Measurements from ENCODE around the gene EGFR. TPM values are rescaled to one million over a fixed set of nuclear protein-coding genes. Genes with fewer than 3 reads are reported as not detected.

EGFR gene
- total RNA-seq, result not detected

DNA sequence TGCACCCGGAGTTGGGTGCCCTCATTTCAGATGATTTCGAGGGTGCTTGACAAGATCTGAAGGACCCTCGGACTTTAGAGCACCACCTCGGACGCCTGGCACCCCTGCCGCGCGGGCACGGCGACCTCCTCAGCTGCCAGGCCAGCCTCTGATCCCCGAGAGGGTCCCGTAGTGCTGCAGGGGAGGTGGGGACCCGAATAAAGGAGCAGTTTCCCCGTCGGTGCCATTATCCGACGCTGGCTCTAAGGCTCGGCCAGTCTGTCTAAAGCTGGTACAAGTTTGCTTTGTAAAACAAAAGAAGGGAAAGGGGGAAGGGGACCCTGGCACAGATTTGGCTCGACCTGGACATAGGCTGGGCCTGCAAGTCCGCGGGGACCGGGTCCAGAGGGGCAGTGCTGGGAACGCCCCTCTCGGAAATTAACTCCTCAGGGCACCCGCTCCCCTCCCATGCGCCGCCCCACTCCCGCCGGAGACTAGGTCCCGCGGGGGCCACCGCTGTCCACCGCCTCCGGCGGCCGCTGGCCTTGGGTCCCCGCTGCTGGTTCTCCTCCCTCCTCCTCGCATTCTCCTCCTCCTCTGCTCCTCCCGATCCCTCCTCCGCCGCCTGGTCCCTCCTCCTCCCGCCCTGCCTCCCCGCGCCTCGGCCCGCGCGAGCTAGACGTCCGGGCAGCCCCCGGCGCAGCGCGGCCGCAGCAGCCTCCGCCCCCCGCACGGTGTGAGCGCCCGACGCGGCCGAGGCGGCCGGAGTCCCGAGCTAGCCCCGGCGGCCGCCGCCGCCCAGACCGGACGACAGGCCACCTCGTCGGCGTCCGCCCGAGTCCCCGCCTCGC is at the start of gene EGFR:
Gene EGFR, plus strand, starts transcription at position 657 of the 830 bp plus-strand sequence. CDS start 261 bp downstream, outside the sequence.
- intact Hi-C loops (cut with micrococcal nuclease), result no loop called here
- no peak within 1 kb of the TSS for H3K4me3 Mint-ChIP-seq
- no peaks in the 10 kb centered on the region for H3K9me3 Mint-ChIP-seq
- ChIA-PET CTCF (no interaction called here), POLR2A (no interaction called here)
- H3K27ac Mint-ChIP-seq, result no peak within 1 kb of the TSS
- DNase-seq, result no peak
- no peaks in the 10 kb centered on the region for H3K4me1 Mint-ChIP-seq (ENCODE audit: low read depth)
- no peaks in the 10 kb centered on the region for H3K36me3 Mint-ChIP-seq
- H3K27me3 Mint-ChIP-seq, result peaks cover 47% of the 10 kb centered on the region

DNA sequence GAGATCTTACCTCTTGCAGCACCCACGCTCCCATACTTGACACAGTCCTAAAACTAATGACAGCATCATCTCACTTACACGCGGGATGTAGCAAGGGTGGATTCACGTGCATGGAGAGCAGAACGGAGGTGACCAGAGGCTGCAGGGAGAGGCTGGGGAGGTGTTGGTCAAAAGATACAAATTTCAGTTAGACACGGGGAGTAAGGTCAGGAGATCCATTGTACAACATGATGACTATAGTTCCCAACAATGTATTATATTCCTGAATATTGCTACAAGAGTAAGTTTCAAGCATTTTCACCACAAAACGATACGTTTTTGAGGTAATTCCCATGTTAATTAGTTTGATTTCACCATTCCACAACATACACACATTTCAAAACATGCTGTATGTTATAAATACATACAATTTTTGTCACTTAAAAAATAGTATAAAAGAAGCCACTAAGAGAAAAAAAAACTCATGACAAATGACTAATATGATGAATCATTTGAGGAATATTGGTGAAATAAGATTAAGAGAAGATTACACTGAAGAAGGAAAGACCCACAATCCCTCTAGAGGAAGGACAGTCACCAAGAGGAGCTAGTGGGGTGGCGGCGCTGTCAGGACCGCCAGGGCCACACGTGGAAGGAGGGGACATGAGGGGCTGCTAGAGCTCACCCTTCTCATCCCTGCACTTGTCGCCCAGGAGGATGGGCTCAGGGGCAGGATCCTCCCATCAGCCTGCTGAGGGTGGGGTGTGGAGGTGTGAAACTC is 49.4 kb upstream of the EGFR start:
- H3K9me3 Mint-ChIP-seq, result peaks cover 6% of the 10 kb centered on the region
- no peaks in the 10 kb centered on the region for H3K4me1 Mint-ChIP-seq (ENCODE audit: low read depth)
- no peak for DNase-seq
- no peaks in the 10 kb centered on the region for H3K36me3 Mint-ChIP-seq
- POLR2A ChIA-PET, result no interaction called here
- CTCF ChIA-PET, result no interaction called here
- intact Hi-C loops (cut with micrococcal nuclease), result no loop called here
- H3K27ac Mint-ChIP-seq, result no peak overlapping the region
- peaks cover 14% of the 10 kb centered on the region for H3K27me3 Mint-ChIP-seq
- H3K4me3 Mint-ChIP-seq, result no peak overlapping the region

- POLR2A ChIA-PET, result no interaction called here
- H3K4me3 Mint-ChIP-seq, result no peak overlapping the region
- DNase-seq, result no peak
- peaks cover 8% of the 10 kb centered on the region for H3K27me3 Mint-ChIP-seq
- intact Hi-C loops (cut with micrococcal nuclease), result no loop called here
- no peaks in the 10 kb centered on the region for H3K4me1 Mint-ChIP-seq (ENCODE audit: low read depth)
- CTCF ChIA-PET, result no interaction called here
- H3K36me3 Mint-ChIP-seq, result no peaks in the 10 kb centered on the region
- peaks cover 6% of the 10 kb centered on the region for H3K9me3 Mint-ChIP-seq
- H3K27ac Mint-ChIP-seq, result no peak overlapping the region
Measured at GRCh38 chr7:54972733-54973294, 46.0 kb upstream of the EGFR start.

DNA sequence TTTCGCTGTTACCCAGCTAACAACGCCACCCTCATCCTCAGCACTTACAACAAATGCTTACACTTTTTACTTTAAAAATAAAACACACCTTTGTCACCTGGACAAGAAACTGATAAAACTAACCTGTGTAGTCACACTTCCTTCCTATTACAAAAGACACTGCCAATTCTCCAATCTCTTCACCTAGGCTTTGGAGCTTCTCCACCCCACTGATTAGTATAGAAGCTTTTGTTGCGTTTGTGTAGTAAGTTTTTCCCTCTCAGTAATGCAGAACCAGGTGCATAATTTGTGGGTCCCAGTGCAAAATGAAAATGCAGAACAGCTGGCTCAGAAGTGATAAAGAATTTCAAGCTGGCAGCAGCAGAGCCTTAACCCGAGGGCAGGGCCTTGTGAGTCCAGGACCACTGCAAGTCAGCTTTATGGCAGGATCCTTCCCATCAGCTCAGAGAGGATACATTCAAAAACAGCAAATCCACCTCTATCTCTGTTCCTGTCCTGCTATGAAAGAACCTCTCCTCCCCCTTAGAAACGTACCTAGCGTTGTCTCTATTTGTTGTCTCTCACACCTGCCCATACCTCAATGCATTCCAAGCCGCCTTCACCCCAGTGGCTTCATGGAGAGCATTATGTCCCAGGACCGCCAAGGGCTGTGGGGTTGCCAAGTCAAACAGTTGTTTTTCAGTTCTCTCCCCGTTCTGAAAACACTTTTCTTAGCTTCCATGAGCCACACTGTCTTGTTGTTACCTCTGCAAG is 40.3 kb upstream of the EGFR start:
- no peak for DNase-seq
- no peak overlapping the region for H3K27ac Mint-ChIP-seq
- H3K9me3 Mint-ChIP-seq, result no peaks in the 10 kb centered on the region
- no peaks in the 10 kb centered on the region for H3K36me3 Mint-ChIP-seq
- CTCF ChIA-PET, result no interaction called here
- H3K27me3 Mint-ChIP-seq, result peaks cover 4% of the 10 kb centered on the region
- no peaks in the 10 kb centered on the region for H3K4me1 Mint-ChIP-seq (ENCODE audit: low read depth)
- intact Hi-C loops (cut with micrococcal nuclease), result no loop called here
- H3K4me3 Mint-ChIP-seq, result no peak overlapping the region
- POLR2A ChIA-PET, result no interaction called here

DNA sequence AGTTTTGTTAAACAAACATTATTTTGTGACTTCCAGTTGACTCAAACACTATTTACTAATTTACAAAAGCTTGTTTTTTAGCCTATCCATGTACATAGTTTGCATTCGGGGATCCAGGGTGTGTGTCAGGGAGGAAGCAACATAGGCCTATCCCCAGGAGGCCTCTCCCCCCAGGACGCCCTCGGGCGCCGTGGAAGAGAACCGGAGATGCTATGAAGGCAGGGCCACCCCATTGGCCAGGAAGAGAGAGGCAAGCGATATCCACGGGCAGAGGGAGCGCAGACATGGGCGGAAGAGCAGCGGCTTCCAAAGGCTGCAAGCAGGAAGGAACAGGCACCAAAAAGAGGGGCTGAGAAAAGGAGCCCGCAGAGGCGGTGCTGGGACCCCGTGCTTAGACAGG is 38.3 kb upstream of the EGFR start:
- Mint-ChIP-seq H3K4me3 (no peak overlapping the region), H3K27ac (no peak overlapping the region), H3K36me3 (no peaks in the 10 kb centered on the region), H3K9me3 (no peaks in the 10 kb centered on the region), H3K27me3 (peaks cover 12% of the 10 kb centered on the region), H3K4me1 (ENCODE audit: low read depth) (no peaks in the 10 kb centered on the region)
- DNase-seq, result no peak
- intact Hi-C loops (cut with micrococcal nuclease), result no loop called here
- ChIA-PET POLR2A (no interaction called here), CTCF (no interaction called here)

DNA sequence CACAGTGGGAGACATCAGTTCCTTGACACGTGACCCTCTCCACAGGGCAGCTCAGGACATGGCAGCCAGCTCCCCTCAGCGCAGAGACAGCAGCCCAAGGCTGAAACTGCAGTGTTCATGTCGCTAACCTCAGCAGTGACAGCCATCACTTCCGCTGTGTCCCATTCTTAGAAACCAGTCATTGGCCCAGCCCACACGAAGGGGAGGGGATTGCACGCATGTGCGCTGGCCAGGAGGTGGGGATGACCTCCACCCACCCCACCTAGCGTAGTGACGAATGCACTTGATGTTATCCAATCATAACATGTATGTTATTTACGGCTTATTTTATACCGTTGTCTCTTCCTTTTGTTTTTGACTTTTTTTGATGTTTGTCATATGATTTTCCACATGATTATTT is 36.9 kb upstream of the EGFR start:
- ChIA-PET CTCF (no interaction called here), POLR2A (no interaction called here)
- no peak for DNase-seq
- H3K9me3 Mint-ChIP-seq, result no peaks in the 10 kb centered on the region
- H3K4me3 Mint-ChIP-seq, result no peak overlapping the region
- H3K27me3 Mint-ChIP-seq, result peaks cover 21% of the 10 kb centered on the region
- H3K4me1 Mint-ChIP-seq (ENCODE audit: low read depth), result no peaks in the 10 kb centered on the region
- no peak overlapping the region for H3K27ac Mint-ChIP-seq
- intact Hi-C loops (cut with micrococcal nuclease), result no loop called here
- H3K36me3 Mint-ChIP-seq, result no peaks in the 10 kb centered on the region

DNA sequence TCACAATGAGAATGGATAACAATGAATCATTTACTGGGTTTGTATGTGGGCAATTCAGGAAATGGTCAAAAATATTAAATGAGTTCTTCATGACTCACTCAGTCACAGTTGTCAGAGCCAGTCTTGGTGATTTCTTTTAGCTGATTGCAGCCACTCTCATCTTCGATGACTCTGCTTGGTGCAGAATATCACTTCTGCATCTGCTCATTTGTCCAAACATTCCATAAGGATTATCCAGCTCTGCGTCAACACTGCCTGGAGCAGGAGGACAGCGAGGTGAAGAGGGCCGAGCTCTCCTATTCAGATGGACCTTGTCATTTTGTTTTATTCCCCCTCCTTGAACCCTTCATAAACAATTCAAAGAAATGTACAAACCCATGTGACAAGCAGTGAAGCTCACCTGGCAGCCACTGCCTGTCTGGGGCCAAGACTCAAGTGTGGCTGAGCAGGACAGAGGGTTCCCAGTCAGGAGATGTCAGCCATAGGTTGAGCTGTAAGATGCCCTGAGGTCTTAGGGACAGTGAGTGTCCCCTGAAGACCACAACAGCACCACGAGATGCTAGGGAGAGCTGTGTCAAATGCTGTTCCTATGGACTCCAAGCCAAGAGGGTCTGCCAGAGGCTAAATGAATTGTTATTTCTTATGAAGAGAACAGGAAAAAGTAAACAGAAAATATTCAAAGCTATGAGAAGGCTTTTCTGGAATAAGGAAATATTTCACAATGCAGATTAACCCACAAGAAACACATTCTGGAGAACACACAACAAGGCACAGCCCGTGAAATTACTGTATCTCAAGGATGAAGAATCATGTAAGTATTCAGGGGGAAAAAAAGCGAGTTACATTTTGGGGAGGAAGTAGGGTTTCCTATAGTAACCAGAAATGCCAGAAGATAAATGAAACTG is 33.1 kb upstream of the EGFR start:
- Mint-ChIP-seq H3K4me3 (no peak overlapping the region), H3K36me3 (no peaks in the 10 kb centered on the region), H3K9me3 (no peaks in the 10 kb centered on the region), H3K4me1 (ENCODE audit: low read depth) (no peaks in the 10 kb centered on the region), H3K27me3 (peaks cover 23% of the 10 kb centered on the region), H3K27ac (no peak overlapping the region)
- ChIA-PET POLR2A (no interaction called here), CTCF (no interaction called here)
- DNase-seq, result no peak
- intact Hi-C loops (cut with micrococcal nuclease), result no loop called here

GRCh38 chr7:54986716-54987115 is 32.1 kb upstream of the EGFR start:
- ChIA-PET CTCF (no interaction called here), POLR2A (no interaction called here)
- no peaks in the 10 kb centered on the region for H3K4me1 Mint-ChIP-seq (ENCODE audit: low read depth)
- no peak for DNase-seq
- no peak overlapping the region for H3K4me3 Mint-ChIP-seq
- H3K27ac Mint-ChIP-seq, result no peak overlapping the region
- no peaks in the 10 kb centered on the region for H3K36me3 Mint-ChIP-seq
- intact Hi-C loops (cut with micrococcal nuclease), result no loop called here
- H3K27me3 Mint-ChIP-seq, result peaks cover 27% of the 10 kb centered on the region
- H3K9me3 Mint-ChIP-seq, result no peaks in the 10 kb centered on the region

DNA sequence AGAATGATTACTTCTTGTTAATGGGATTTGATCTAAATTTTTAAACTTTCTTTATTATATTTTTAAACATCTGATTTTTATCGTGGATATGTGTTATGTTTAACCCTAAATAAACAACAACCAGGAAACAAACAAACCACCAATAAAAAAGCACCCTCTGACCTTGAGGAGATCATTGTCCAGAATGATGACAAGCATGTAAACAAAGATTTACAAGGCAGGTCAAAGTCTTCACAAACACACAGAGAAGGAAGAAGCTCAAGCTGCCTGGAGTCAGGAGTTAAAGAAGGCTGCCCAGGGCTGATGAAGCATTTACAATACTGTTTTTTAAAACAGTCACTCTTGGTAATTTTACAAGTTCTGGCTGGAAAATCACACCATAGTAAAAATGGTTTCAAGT is 31.0 kb upstream of the EGFR start:
- intact Hi-C loops (cut with micrococcal nuclease), result no loop called here
- Mint-ChIP-seq H3K27ac (no peak overlapping the region), H3K27me3 (peaks cover 24% of the 10 kb centered on the region), H3K36me3 (no peaks in the 10 kb centered on the region), H3K9me3 (no peaks in the 10 kb centered on the region), H3K4me3 (no peak overlapping the region), H3K4me1 (ENCODE audit: low read depth) (no peaks in the 10 kb centered on the region)
- no peak for DNase-seq
- ChIA-PET POLR2A (no interaction called here), CTCF (no interaction called here)

DNA sequence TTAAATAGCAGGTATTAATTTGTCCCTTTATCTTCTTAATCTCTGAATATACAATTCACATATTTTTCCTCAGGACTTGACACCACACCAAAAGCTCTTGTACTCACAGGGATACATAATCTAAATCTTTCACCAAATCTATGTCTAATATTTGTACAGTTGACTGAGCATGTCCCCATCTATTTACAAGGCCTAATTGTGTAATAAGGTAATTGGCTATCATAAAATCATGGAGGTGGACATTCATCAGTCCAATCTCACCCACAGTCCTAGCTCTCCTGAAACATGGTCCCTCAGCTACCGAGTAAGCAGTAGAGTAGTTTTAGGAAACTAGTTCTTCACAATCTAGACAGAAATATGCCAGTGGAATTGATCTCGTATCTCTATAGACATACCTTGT is 30.3 kb upstream of the EGFR start:
- Mint-ChIP-seq H3K27me3 (peaks cover 24% of the 10 kb centered on the region), H3K9me3 (no peaks in the 10 kb centered on the region), H3K36me3 (no peaks in the 10 kb centered on the region), H3K27ac (no peak overlapping the region), H3K4me3 (no peak overlapping the region), H3K4me1 (ENCODE audit: low read depth) (no peaks in the 10 kb centered on the region)
- ChIA-PET POLR2A (no interaction called here), CTCF (no interaction called here)
- intact Hi-C loops (cut with micrococcal nuclease), result no loop called here
- DNase-seq, result no peak

GRCh38 chr7:54989453-54990225 is 29.2 kb upstream of the EGFR start:
- Mint-ChIP-seq H3K4me1 (ENCODE audit: low read depth) (peaks cover 5% of the 10 kb centered on the region), H3K9me3 (no peaks in the 10 kb centered on the region), H3K27me3 (peaks cover 22% of the 10 kb centered on the region), H3K27ac (no peak overlapping the region), H3K36me3 (no peaks in the 10 kb centered on the region), H3K4me3 (no peak overlapping the region)
- DNase-seq, result no peak
- intact Hi-C loops (cut with micrococcal nuclease), result loop anchor here (10.0 kb wide), 1 partner anchor 545 kb away; no protein-coding TSS in a partner anchor
- ChIA-PET CTCF (no interaction called here), POLR2A (no interaction called here)
